Lower lobe of right lung (tissue), 2 donors: ENCODE data around the gene TIMP1. TPM values are rescaled to one million over a fixed set of nuclear protein-coding genes. Genes with fewer than 3 reads are reported as not detected.

Experiments
- ATAC-seq, 2 donors: fragments of 200-7000 bp; cut with Tn5 transposase; one replicate each; pipeline ENCODE4 v1.9.1; 2020 to 2022; ENCODE audit warnings: mild to moderate bottlenecking in 2 of 2, moderate library complexity in 2 of 2
- DNase-seq: peaks from one replicate; pipeline ENCODE4 v3.0.0-alpha.2; 2020
- H3K27ac ChIP-seq: fragments of 200-600 bp; one replicate; pipeline ENCODE4 v1.8.0; 2022
- H3K27me3 ChIP-seq: fragments of 200-600 bp; one replicate; pipeline ENCODE4 v1.8.0; 2022; ENCODE audit warnings: low read depth
- H3K36me3 ChIP-seq: fragments of 200-600 bp; one replicate; pipeline ENCODE4 v1.8.0; 2022; ENCODE audit warnings: mild to moderate bottlenecking
- H3K4me1 ChIP-seq: fragments of 200-600 bp; one replicate; pipeline ENCODE4 v1.8.0; 2022
- H3K4me3 ChIP-seq: fragments of 200-600 bp; one replicate; pipeline ENCODE4 v1.8.0; 2022; ENCODE audit warnings: mild to moderate bottlenecking
- H3K9me3 ChIP-seq: fragments of 200-600 bp; one replicate; pipeline ENCODE4 v1.8.0; 2022
- intact Hi-C: fragments of 100-400 bp; cut with DNase I; formaldehyde crosslinking; loops from one replicate; pipeline ENCODE4 v1.11.0; 2022
- total RNA-seq: library from RNA; stranded (reverse); fragmentation: NEBNext Ultra II Directional; extraction: Animal tissue kit (Norgen Biotek cat#: 25700); gene quantifications from one replicate; pipeline ENCODE4 v1.2.1, GENCODE V29; 2021
- TF ChIP-seq, protein P1 (sequence below): fragments of 200-600 bp; IDR thresholded peaks from one replicate; pipeline ENCODE4 v1.8.0; 2022; ENCODE audit warnings: antibody characterized with exemption, mild to moderate bottlenecking
- donor health status: DM: no; HTN: yes; CAD: no; lungs with severe emphysema.

Gene TIMP1
- total RNA-seq, 1 donor from 2014 or later: 189 TPM

DNA sequence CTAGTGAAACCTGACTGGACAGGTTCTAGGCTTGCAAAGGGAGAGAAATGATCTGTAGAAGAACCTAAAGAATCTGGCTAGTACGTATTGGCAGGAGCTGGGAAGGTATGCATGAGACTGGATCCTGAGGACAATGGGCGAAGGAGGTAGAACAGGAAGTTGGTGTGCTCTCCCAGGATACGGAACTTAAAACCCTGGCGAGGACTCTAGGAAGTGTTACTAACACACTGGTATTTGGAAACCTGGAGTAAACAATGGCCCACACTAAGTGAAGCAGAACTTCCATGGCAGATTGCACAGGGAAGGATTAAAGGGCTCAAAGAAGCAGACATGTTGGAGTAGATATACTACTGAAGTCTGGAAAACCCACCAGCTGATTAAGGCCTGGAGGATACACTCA lies 28.3 kb downstream of the TIMP1 start:
- no peaks in the 10 kb centered on the region for H3K4me1 ChIP-seq
- no peaks in the 10 kb centered on the region for H3K9me3 ChIP-seq
- no peak overlapping the region for H3K27ac ChIP-seq
- H3K36me3 ChIP-seq: no peaks in the 10 kb centered on the region
- DNase-seq (no peak), ATAC-seq (no peak)
- intact Hi-C loops: no loop called here
- H3K4me3 ChIP-seq: no peak overlapping the region
- H3K27me3 ChIP-seq: no peaks in the 10 kb centered on the region
- TF ChIP-seq, protein P1, sequence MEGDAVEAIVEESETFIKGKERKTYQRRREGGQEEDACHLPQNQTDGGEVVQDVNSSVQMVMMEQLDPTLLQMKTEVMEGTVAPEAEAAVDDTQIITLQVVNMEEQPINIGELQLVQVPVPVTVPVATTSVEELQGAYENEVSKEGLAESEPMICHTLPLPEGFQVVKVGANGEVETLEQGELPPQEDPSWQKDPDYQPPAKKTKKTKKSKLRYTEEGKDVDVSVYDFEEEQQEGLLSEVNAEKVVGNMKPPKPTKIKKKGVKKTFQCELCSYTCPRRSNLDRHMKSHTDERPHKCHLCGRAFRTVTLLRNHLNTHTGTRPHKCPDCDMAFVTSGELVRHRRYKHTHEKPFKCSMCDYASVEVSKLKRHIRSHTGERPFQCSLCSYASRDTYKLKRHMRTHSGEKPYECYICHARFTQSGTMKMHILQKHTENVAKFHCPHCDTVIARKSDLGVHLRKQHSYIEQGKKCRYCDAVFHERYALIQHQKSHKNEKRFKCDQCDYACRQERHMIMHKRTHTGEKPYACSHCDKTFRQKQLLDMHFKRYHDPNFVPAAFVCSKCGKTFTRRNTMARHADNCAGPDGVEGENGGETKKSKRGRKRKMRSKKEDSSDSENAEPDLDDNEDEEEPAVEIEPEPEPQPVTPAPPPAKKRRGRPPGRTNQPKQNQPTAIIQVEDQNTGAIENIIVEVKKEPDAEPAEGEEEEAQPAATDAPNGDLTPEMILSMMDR: no peak

DNA sequence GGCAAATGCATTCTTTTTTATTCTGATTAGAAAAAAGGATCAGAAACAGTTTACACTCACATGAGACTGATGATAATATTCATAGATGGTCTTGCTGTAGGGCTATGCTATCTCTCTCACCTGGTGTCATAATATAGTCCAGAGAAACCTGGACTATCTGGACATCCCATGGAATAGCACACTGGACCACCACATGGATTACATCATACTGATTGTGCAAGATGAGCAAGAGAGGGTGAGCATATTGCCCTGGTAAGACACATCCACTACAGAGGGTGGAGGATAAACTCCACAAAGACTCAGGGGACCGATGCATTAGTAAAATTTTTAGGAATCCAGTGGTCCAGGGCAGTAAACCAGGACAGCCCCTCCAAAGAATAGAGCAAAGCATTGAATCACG lies 29.3 kb downstream of the TIMP1 start:
- Histone ChIP-seq H3K27me3 (no peaks in the 10 kb centered on the region), H3K36me3 (no peaks in the 10 kb centered on the region), H3K4me1 (no peaks in the 10 kb centered on the region), H3K27ac (no peak overlapping the region), H3K9me3 (no peaks in the 10 kb centered on the region), H3K4me3 (no peak overlapping the region)
- TF ChIP-seq, protein P1: no peak
- ATAC-seq (no peak), DNase-seq (no peak)
- intact Hi-C loops: no loop called here

DNA sequence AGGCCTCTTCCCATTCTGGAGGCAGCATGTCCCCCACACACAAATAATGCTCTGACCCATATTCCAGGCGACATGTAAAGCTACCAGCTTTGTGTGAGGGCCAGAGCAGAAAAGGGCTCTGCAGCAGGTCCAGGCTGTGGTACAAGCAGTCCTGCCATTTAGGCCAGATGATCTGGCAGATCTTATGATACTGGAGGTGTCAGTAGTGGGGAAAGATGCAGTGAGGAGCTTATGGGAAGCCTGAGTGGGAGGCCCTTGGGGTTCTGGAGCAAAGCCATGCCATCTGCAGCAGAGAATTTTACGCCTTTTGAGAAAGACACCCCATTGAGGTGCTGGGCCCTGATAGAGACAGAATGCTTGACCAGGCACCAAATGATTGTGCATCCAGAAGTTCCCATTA lies 29.7 kb downstream of the TIMP1 start:
- Histone ChIP-seq H3K4me3 (no peak overlapping the region), H3K27me3 (no peaks in the 10 kb centered on the region), H3K9me3 (no peaks in the 10 kb centered on the region), H3K27ac (no peak overlapping the region), H3K36me3 (no peaks in the 10 kb centered on the region), H3K4me1 (no peaks in the 10 kb centered on the region)
- TF ChIP-seq, protein P1: no peak
- intact Hi-C loops: no loop called here
- ATAC-seq: no peak
- DNase-seq: no peak

DNA sequence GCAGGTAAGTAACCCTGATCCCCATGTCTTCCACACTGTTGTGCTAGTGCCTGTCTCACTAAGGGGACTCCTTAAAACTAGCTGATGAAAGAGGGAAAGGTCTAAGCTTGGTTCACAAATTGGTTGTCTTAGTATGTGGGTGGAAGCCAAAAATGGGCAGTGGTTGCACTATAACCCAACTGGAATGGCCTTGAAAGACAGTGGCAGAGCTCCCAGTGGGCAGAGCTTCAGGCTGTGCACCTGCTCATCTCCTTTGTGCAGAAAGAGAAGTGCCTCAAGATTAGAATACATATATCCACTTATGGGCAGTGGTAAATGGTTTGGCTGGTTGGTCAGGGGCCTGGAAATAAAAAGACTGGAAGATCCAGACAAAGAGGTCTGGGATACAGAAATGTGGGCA lies 30.2 kb downstream of the TIMP1 start:
- TF ChIP-seq, protein P1: no peak
- no peak overlapping the region for H3K27ac ChIP-seq
- no peak overlapping the region for H3K4me3 ChIP-seq
- no peaks in the 10 kb centered on the region for H3K9me3 ChIP-seq
- DNase-seq (no peak), ATAC-seq (no peak)
- intact Hi-C loops: no loop called here
- H3K27me3 ChIP-seq: no peaks in the 10 kb centered on the region
- no peaks in the 10 kb centered on the region for H3K4me1 ChIP-seq
- no peaks in the 10 kb centered on the region for H3K36me3 ChIP-seq

DNA sequence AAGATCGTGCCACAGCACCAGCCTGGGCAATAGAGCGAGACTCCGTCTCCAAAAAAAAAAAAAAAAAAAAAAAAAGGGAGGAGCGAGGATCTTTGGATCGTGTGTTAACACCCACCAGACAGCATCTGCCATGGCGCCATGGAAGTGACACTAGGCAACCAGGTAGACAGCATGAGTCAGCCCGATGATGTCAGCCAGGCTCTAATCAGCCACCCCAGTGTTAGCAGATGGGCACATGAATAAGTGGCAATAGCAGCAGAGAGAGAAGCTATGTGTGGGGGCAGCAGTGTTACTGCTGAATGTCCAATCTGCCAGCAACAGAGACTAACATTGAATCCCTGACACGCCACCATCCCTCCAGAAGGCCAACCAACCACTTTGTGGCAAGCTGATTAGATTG lies 30.8 kb downstream of the TIMP1 start:
- H3K9me3 ChIP-seq: no peaks in the 10 kb centered on the region
- no peaks in the 10 kb centered on the region for H3K4me1 ChIP-seq
- H3K36me3 ChIP-seq: no peaks in the 10 kb centered on the region
- H3K27me3 ChIP-seq: no peaks in the 10 kb centered on the region
- ATAC-seq (no peak), DNase-seq (no peak)
- intact Hi-C loops: no loop called here
- H3K27ac ChIP-seq: no peak overlapping the region
- TF ChIP-seq, protein P1: no peak
- no peak overlapping the region for H3K4me3 ChIP-seq

DNA sequence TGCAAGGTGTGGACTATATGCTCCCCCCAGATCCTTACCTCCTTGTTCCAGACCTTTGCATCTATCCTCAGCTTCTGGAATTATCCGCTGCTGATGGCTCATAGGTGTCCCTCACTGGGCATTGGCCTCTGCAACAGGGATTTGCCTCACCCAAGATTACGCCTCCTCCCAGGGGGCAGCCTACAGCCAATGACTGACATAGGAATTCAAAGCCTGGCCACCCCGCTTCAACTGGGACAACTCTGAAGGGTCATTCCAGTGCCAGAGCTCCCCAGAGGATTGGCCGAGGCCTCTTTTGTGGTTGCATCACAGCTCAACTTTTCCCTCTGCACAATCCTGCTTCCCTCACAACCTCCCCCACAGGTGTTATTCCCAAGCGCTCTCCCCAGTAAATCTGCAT lies 32.4 kb downstream of the TIMP1 start:
- no peak for ATAC-seq
- Histone ChIP-seq H3K27ac (no peak overlapping the region), H3K4me1 (no peaks in the 10 kb centered on the region), H3K36me3 (no peaks in the 10 kb centered on the region), H3K9me3 (no peaks in the 10 kb centered on the region), H3K4me3 (no peak overlapping the region), H3K27me3 (no peaks in the 10 kb centered on the region)
- intact Hi-C loops: no loop called here
- TF ChIP-seq, protein P1: no peak
- DNase-seq: no peak
